NCI-H2029 (cell line): ENCODE measurements around the gene RBM3.
"Not testable (repeated sequence)": the region's sequence is repeated elsewhere in the genome, so short reads cannot be mapped to it uniquely, and the experiment has no call there.

Source experiments
- DNase-seq: peaks from one replicate; lab custom pipeline; 2025; lab: John Stamatoyannopoulos, UW

RBM3 gene

GRCh38 chrX:48574270-48575266, at the start of gene RBM3:
RBM3 (plus strand) TSS chrX:48574484; CDS start chrX:48575181, 697 bp downstream.
- peak; percentile 81 for DNase-seq

GRCh38 chrX:48525853-48526252, 48.4 kb upstream of the RBM3 start:
- not testable (repeated sequence) for DNase-seq

GRCh38 chrX:48530736-48531135, 43.5 kb upstream of the RBM3 start:
- DNase-seq: no peak

GRCh38 chrX:48531358-48531959, 42.8 kb upstream of the RBM3 start:
- DNase-seq: no peak

- no peak for DNase-seq
Observed at GRCh38 chrX:48532161-48532560, 42.1 kb upstream of the RBM3 start.

GRCh38 chrX:48533165-48533564, 41.1 kb upstream of the RBM3 start:
- no peak for DNase-seq

- no peak for DNase-seq
Observed at GRCh38 chrX:48538641-48539344, 35.5 kb upstream of the RBM3 start.

- DNase-seq: peak; percentile 94
Observed at GRCh38 chrX:48539345-48540027, 34.8 kb upstream of the RBM3 start, which contains the start of gene TBC1D25. TBC1D25 (plus strand) TSS chrX:48539714; CDS start chrX:48539798, 84 bp downstream.

- no peak for DNase-seq
Observed at GRCh38 chrX:48540028-48540375, 34.3 kb upstream of the RBM3 start.

GRCh38 chrX:48540480-48540879, 33.8 kb upstream of the RBM3 start:
- no peak for DNase-seq

- no peak for DNase-seq
Observed at GRCh38 chrX:48541140-48541814, 33.0 kb upstream of the RBM3 start.

- DNase-seq: no peak
Observed at GRCh38 chrX:48548871-48549270, 25.4 kb upstream of the RBM3 start.

GRCh38 chrX:48555731-48556325, 18.5 kb upstream of the RBM3 start:
- not testable (repeated sequence) for DNase-seq

- no peak for DNase-seq
Observed at GRCh38 chrX:48558271-48558670, 16.0 kb upstream of the RBM3 start.

GRCh38 chrX:48559636-48560035, 14.6 kb upstream of the RBM3 start:
- no peak for DNase-seq

- DNase-seq: no peak
Observed at GRCh38 chrX:48560056-48560455, 14.2 kb upstream of the RBM3 start.

- DNase-seq: no peak
Observed at GRCh38 chrX:48560681-48561080, 13.6 kb upstream of the RBM3 start.

GRCh38 chrX:48569958-48570357, 4.3 kb upstream of the RBM3 start:
- no peak for DNase-seq

- peak; percentile 77 for DNase-seq
Observed at GRCh38 chrX:48573690-48574269, 504 bp upstream of the RBM3 start.

GRCh38 chrX:48575642-48576041, 1.4 kb downstream of the RBM3 start:
- no peak for DNase-seq

GRCh38 chrX:48576108-48576507, 1.8 kb downstream of the RBM3 start:
- no peak for DNase-seq
